ENCODE data around the gene MRPL44.
"Not testable (repeated sequence)": the region's sequence is repeated elsewhere in the genome, so short reads cannot be mapped to it uniquely, and the experiment has no call there.

The MRPL44 gene

DNA sequence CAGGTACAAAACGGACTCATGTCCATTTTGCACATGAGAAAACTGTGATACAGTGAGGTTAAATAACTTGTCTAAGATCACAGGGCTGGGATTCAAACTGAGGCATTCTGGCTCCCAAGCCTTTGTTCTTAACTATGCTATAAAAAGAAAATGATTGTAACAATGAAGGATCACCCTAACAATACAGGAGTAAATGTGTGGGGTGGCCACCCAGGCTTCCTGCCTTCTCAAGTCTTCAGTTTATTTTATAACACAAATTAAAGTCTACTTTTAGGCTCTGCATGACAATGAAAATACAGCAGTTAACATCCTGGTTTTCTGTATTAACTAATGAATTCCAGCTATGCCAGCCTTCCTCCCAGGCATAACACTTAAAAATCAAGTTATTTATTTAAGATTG, 19.7 kb upstream of the MRPL44 start:
- DNase-seq: no peak

DNA sequence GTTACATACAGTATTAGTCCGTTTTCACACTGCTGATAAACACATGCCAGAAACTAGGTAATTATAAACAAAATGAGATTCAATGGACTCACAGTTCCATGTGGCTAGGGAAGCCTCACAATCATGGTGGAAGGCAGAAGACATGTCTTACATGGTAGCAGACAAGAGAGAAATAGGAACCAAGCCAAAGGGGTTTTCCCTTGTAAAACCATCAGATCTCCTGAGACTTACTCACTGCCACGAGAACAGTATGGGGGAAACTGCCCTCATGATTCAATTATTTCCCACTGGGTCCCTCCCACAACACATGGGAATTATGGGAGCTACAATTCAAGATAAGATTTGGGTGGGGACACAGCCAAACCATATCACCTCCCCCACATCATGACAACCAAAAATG, 17.8 kb upstream of the MRPL44 start:
- DNase-seq: not testable (repeated sequence)

DNA sequence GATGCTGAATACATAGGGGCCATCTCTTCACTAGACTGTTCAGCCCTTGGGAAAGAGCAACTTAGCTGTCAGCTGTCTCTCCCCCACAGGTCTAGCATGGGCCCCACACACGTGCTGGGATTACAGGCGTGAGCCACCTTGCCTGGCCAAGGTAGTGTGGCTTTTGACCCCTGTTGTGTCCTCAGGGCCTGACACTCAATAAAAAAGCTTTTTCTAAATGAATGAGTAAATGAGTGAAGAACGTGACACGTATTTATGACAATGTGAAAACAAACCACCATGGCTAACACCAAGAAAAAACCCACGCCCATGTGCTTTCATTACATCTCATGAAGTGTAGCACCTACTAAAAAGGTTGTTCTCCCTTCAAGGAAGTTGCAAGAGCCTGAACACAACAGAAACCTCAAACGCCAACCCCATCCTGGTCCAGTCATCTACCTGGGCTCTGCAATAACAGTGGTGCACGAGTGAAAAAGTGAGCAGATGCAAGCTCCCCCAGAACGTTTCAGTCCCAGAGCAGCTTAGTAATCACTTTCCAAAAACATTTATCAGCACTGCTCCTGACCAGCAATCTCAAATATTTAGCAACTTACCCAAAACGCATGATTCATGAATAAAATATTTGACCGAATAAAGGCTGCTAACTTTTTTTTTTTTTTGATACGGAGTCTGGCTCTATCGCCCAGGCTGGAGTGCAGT, 15.5 kb upstream of the MRPL44 start:
- peak; percentile 34 to 52 for DNase-seq

DNA sequence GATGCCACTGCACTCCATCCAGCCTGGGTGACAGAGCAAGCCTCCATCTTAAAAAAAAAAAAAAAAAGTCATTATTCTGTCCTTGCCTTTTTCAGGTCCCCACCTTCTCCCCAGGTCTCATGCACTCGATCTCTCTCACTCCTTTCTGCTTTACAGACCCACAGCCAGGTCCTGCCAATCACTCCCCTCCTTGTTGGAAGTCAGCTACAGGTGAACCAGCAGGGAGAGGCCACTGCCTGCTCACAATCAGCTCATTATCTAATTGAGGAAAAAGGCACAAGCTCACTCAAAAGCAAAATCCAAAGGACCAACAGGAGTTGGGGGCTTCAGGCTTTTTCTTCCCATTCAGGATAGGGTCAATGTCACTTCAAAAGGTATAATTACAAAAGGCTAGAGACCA, 14.1 kb upstream of the MRPL44 start:
- no peak for DNase-seq

DNA sequence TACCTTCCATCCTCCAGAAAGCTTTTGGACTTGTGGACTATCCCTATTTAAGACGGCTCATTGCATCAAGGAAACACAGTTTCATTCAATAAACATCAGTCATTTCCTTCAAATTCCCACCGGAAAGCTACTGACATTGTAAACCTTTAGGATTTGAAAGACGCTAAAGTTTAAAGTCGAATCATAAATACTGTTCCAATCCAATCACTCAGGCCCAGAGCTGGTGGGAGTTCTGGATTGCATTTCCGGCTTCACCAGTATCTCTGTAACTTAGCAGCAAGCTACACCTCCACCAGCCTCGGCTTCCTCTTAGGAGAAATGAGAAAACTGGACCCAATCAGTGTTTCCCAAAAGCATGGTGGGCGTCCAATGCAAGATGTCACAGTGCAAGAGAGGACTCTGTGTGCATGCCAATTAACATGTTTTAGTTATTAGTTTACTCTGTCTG, 13.7 kb upstream of the MRPL44 start:
- DNase-seq: no peak

DNA sequence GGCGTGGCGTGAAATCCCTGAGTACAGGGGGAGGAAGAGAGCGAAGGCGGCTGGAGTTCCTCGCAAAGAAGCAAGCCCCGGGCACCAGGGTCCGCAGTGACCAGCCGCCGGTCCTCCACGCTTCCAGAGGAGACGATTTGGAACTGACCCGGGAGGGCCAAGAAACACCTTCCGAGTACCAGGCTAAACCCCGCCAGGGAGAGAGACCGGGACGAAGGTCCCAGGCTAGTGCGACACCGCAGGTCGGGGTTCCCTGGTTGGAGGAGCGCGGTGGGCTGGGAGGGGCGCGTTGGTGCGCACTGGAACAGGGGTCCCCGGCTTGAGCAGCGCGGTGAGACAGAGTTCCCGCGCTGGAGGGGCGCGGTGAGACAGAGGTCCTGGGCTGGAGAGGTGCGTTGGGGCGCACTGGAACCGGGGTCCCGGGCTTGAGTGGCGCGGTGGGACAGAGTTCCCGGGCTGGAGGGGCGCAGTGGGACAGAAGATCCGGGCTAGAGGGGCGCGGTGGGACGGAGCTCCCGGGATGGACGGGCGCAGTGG, 13.0 kb upstream of the MRPL44 start:
- DNase-seq: peak in 1 of 2 donors; percentile 7

DNA sequence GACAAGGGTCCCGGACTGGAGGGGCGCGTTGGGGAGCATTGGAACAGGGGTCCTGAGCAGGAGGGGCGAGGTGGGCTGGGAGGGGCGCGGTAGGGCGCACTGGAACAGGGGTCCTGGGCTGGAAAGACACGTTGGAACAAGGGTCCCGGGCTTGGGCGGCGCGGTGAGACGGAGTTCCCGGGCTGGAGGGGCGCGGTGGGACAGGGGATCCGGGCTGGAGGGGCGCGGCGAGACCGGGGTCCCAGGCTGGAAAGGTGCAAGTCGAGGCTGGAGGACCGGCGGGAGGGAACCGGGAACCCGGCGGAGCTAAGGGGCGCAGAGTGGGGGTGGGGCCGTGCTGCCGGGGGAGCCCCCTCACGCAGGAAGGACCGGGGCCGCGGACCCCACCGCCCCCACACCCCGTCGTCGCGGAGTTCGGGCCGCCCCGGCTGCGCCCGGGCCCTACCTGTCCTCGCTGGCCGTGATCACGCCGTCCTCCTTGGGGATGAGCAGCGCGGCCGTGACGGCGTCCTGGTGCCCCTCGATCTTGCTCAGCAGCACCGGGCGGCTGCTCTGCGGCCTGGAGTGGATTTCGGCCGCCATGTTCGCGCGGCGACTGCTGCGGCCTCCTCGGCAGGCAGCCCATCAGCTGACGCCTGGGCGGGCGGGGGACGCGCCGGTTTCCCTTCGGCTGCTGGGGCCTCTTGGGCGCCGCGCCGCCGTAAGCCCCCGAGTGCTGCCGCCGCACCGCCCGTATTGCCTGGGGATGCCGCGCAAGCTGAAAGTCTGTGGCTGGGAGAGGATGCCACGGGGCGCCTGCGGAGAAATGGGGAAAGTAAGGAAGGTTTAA, 12.3 kb upstream of the MRPL44 start, which contains the start of gene WDFY1:
Gene WDFY1 (minus strand): TSS at position 633 of the 829 bp plus-strand sequence. CDS start 51 bp downstream, at position 582.
- DNase-seq: peak; percentile 70 to 74

DNA sequence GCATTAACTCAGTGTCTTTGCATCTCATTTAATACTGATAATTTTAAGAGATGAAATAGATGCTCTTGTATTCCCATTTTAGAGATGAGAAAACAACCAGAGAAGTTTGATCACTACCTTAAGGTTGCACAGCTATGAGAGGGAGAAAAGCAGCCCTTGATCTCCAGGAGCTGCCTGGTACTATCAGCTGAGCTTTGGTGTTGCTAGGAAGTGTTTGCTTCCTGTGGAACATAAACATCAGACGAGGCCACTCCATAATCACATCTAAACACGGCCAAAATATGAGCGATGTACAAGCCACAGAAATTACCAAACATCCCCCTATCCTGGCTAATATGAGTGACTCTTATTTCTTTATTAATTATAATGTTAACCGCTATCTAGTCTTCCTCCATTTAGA, 11.5 kb upstream of the MRPL44 start:
- no peak for DNase-seq

DNA sequence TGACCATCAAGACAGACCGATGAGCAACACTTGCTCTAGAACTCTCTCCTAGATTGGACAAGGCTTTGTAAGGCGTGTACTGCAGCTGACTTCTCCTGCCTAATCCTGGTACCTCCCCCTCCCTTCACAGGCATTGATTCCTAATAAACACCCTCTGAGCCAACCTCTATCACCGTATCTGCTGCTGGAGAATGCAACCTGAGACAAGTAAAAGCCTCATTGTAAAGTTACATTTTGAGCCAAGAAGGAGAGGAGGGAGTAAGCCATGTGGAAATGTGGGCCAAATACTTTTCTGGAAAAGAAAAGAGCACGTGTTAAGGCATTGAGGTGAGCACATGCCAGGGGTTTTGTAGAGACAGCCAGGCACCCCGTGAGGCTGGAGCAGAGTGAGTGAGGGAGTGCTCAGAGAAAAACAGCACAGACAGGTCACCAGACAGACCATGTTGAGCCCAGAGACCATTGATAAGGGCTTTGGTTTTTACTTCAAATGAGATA, 9.5 kb upstream of the MRPL44 start:
- DNase-seq: no peak

DNA sequence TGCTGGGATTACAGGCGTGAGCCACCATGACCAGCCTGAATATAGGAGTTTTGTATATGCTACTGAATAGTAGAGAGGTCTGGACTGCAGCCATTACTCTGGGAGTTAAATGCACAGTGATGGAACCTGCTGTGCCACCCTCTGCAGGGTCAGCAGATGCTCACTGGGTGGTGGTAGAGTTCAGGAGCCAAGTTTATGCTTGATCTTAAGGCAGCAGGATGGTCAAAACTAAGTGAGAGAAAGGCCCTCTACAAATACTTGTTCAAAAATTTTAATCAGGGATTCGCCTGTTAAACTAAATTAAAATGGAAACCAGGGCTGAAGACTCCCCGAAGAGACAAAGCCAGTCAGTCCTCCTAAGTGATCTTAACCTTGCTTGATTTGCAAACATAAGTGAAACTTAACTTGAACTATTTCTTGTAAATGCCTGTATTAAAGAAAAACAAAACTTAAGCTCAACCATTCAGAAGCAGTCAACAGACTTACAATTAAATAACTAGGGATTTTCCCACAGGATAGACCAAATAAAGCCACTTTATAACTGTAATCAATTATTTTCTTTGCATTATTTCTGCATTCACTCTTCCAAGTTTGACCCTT, 7.9 kb upstream of the MRPL44 start:
- DNase-seq: no peak

DNA sequence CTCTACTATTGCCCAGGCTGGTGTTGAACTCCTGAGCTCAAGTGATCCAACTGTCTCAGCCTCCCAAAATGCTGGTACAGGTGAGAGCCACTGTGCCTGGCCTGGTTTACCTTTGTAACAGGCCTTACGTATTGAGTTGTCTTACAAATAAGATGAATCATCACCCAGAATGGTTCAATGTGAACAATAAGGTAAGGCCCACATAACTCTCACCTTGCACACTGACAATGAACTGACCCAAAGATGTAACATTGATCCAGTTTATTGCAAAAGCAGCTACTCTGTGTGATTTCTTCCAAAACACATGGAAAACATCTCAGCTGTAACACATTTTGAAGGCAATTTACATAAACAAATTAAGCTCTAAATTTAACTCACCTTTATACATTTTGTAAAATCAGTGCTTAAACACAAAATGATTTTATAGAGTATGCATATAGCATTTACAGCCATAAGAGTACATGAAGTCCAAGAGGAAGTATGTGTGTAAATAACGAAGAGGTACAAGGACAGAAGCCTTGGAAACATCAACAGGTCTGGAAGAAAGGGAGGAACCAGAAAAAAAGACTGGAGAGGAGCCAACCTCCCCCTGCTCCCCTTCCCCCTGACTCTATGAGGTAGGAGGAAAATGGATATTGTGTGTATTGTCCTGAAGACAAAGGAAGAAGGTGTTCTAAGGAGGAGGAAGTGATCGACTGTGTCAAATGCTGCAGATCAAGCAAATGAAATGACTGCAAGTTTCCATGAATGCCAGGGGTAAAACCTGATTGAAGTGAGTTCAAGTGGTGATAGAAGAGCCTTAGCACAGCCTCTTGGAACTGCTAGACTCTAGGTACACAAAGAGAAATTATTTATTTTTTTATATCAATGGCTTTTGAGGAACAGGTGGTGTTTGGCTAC, 6.6 kb upstream of the MRPL44 start:
- DNase-seq: no peak

DNA sequence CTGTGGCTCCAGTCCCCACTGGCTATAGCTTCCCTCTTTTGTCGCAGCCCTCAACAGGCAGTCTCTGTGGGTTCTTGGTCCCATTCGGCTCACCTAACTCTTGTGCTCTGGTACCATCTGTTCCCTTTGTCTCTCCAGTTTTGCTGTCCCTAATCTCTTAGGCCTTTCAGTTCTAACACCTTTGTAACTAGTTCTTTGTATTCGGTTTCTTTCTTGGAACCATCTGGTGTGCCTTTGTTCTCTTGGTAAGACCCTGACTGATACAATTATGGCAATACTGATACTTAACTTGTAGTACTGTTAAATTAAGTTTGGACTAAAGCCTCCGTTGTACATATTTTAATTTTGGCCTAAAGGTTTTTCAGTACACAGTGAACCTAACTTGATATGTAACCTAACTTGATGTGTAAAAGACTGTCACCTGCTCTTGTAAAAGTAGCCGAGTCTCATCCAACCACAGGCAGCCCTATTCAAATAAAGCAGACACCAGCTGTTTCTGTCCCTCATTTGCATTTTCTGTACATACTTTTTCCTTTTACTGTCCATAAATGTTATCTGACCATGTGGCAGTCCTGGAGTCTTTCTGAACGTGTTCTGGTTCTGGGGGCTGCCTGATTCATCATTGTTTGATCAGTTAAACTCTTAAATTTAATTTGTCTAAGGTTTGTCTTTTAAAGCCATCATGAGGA, 4.8 kb upstream of the MRPL44 start:
- no peak for DNase-seq

DNA sequence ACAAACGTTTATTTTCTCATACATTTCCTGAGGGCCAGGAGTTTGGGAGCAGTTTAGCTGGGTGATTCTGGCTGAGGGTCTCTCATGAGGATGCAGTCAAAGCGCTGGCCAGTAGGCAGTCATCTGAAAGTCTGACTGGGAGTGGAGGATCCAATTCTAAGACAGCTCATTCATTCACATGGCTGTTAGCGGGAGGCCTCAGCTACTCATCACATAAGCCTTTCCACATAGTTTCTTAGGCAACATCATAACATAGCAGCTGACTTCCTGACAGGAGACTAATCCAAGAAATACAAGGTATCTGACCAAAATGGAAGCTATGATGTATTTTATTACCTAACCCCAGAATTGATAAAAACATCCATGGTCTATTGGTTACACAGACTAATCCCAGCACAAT, 2.9 kb upstream of the MRPL44 start:
- DNase-seq: no peak

DNA sequence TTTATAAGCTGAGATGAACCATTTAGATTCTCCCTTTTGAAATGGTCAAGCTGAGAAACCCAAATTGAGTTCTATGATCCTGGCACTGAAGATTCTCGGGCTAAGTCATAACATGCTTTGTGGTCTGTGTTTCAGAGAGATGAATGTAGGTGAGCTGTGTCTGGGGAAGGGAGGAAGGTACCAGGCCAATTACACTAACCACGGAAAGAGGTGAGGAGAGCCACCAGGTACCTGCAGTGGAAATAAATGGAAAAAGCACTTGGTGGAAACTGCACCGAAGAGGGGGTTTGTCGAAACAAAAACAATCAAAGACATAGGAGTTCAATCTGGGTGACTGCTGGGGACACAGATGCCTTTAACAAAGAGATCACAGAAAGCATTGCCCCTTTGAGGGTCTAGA, 963 bp upstream of the MRPL44 start:
- DNase-seq: no peak

DNA sequence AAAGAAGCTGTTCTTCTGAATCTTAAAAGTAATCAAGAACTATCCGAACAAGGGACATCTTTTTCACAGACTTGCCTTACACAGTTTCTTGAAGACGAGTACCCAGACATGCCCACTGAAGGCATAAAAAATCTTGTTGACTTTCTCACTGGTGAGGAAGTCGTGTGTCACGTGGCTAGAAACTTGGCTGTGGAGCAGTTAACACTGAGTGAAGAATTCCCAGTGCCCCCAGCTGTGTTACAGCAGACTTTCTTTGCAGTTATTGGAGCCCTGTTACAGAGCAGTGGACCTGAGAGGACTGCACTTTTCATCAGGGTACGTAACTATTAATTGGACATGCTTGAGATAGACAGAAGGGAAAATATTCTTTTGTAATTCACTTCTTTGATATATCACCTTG, 2.4 kb downstream of the MRPL44 start:
- no peak for DNase-seq

DNA sequence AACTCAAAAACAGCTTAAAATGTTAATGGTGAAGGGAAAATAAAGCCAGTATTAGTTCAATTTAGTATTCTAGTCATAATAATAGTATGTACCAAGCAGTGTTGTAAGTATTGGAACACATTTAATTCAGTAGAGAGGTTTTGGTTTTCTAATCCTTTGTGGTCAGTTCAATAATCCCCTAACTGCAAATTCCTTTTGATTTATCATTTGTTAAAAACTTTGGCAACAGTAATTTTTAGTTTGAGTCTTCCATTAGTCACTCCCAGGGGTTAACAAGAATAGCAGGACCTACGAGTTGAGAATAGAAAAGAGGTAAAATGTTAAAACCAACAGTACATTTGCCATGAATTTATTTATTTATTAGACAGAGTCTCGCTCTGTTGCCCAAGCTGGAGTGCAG, 10.7 kb downstream of the MRPL44 start:
- no peak for DNase-seq

DNA sequence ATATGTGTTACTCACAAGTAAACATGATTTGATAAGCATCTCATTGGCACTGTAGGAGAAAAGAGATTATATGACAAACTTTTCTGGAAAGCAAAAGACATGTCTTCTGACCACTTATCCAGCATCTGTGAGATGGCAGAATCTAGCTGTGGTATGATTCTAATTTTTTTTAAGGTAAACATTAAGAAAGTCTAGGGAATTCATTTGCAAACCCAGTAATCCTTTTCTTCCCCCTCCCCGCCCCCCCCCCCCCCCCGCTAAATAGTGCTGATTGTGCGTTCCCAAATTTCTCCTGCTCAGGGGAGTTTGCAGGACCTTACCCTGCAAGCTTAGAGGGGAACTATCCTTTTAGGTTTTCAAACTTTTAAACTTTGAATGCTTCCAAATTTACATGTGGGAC, 12.1 kb downstream of the MRPL44 start:
- DNase-seq: no peak

DNA sequence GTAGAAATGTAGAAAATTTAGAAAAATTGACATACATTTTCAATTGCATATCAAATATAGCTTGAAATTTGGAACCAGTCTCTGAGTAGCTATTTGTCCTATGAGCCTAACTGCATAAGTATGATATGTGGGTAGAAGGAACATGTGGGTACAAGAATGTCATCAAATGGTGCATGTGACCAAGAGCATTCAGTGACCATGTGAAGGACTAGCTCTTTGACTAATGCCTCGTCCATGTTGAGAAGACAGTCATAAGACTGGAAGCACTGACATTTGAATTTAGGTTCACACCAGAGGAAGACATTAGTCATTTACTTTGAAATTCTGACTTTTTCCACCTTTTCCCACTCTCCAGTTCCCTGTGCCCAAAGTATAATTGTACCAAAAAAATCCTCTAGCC, 12.6 kb downstream of the MRPL44 start:
- no peak for DNase-seq

DNA sequence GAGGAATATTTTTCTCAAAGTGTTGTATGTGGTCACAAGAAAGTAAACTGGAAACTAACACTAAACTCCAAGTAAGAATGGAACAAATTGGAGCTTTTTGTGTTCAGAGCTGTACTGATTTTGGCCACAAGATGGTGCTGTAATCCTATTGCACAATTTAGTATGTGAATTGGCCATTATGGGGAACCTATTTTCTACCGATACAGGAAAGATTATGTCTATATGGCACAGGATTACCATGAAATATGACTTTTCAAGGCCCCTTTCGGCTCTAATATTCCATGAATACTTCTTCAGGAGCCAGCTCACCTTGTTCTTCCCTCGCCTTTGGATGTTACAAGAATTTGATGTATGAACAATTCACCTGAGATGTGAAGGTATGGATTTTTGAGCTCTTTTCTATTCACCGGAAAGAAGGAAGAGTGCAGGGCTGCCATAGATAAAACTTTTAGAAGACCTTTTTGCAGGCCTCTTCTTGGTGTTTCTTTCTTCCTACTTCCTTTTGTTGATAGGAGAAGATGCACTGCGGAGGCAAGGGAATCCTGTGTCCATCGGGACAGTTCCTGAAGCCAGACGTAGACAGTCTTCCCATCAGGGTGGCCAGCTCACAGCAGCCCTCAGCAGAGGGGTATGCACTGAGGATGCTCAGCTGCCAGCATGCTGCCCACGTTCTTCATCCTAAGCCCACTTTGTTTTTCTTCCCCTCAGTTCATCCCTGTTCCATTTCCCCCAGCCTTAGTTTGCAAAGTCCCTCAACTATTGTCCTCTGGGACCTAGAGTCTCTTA, 13.3 kb downstream of the MRPL44 start:
- DNase-seq: peak; percentile 44 to 75

DNA sequence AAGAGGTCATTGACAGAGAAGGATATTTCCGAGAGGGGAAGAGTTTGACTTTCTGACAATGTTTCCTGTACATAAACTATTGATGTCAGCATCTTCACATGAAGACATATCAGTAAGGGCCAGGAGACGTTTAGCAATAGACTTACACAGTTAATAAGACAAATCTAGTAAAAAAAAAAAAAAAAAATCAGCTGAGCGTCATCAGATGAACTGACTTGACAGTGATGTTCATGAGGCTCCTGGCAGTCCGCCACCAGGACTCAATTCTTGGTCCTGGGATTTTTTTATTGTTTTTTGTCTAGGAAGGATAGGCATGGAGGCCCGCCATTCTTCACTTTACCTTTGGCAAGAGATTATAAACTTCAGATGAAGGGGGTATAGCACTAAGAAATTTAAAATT, 14.5 kb downstream of the MRPL44 start:
- no peak for DNase-seq

DNA sequence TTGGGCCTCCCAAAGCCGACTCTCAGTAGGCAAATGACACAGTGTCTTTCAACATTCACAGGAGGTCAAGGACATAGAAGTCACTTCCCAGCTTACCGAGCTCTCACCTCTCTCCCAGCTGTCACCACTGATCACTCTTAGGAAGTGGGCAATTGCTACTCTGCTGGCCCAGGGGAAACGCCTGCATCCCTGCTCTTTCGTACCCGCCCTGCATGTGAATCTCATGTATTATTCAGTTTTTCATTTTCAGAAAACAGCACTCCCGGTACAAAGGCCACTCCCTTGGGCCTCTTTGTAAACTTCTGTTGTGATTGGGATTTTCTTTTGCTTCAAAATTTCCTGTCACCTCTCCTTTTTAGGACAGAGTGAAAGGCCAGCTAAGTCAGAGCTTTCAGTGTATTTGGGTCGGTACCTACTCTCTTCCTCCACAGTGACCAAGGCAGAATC, 15.4 kb downstream of the MRPL44 start:
- no peak for DNase-seq
